NCI-H2081 treated with DMSO at 0.1 percent for 48 hours (cell line): ENCODE measurements around the gene CFD.
"Not testable (repeated sequence)": the region's sequence is repeated elsewhere in the genome, so short reads cannot be mapped to it uniquely, and the experiment has no call there.

Source experiments
- DNase-seq: peaks from one replicate; lab custom pipeline; 2025; lab: John Stamatoyannopoulos, UW

CFD gene

DNA sequence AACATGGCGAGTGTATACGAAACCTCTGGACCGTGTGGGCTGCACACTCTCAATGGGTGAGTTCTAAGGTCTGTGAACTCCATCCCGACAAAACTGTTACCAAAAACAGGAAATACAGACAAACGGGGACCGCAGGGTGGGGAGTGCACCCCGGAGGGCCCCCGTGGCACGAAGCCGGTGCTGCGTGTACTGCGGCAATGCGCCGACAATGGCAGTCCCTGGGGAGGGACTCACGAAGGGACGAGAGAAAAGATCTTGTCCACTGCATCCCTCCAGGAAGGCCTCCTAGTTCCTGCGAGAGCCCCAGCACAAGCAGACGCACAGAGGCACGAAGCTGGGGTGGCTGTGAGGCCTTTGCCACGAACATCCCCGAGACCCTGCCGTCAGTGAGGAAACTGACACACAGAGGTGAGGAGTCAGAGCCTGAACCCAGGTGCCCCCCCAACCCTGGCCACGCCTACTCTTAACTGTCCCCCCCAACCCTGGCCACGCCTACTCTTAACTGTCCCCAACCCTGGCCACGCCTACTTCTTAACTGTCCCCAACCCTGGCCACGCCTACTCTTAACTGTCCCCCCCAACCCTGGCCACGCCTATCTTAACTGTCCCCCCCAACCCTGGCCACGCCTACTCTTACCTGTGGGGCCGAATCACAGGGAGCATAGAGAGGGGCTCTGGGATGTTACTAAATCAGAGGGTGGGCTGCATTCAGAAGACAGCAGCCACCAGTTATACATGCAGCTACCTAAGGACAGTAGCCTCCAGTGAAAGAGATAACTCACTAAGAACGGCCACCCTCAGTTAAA is 29.3 kb downstream of the CFD start:
- no peak for DNase-seq

DNA sequence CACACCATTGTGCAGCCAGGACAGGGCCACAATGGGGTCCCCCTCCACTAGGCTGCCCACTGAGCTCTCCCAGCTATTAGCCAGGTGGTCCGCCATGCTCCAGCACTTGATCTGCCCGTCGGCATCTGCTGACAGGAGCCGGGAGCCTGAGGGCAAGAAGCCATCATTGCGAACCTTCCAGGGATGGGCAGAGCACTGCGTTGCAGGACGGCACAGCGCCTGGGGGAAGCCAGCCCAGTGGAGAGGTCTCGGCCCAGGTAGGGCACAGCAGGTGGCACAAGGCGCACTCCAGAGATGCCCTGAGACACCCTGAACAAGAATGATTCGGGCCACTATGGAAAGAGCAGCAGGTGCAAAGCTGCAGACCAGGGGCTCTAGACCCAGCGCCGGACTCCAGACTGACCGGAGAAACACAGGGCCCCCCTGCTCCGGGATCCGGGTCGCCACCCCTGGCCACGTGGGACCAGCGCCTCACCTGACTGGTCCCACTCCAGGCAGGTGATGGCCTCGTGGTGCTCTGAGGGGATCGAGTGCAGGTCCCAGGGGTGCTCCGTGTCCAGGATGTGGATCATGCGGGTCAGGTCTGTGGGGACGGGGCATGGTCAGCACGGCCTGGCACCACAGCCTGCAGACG is 30.3 kb downstream of the CFD start:
- no peak for DNase-seq

DNA sequence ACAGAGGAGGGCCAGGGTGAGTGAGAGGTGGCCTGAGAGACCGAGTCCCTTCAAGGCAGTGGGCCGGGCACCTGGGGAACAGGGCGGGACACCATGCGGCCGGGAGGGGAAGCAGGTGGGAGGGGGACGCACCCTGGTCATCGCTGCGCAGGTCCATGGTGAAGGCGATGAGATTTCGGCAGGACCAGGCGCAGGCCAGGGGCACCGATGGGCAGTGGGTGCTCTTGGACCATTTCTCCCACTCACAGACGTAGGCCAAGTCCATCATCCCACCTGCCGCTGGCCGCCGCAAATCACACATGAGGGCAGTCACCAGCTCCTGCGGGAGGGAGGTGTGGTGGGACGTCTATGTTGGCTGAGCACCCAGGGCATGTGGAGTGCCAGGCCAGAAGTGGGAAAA is 31.4 kb downstream of the CFD start:
- no peak for DNase-seq

DNA sequence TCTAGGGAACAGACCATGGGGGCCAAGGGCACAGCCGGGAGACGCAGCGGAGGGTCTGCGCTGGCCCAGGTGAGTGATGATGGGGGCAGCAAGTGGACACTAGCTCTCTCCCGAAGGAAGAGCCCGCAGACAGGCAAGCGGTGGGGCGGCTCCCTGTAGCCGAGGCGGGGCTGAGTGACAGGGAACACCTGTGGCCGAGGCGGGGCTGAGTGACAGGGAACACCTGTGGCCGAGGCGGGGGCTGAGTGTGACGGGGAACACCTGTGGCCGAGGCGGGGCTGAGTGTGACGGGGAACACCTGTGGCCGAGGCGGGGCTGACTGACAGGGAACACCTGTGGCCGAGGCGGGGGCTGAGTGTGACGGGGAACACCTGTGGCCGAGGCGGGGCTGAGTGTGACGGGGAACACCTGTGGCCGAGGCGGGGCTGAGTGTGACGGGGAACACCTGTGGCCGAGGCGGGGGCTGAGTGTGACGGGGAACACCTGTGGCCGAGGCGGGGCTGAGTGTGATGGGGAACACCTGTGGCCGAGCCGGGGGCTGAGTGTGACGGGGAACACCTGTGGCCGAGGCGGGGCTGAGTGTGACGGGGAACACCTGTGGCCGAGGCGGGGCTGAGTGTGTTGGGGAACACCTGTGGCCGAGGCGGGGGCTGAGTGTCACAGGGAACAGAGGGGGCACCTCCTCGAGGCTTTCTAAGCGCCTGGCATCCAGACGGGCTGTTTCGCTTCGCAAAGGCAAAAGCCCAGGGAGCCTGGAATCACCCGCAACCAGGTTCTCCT is 32.1 kb downstream of the CFD start:
- DNase-seq = not testable (repeated sequence)

DNA sequence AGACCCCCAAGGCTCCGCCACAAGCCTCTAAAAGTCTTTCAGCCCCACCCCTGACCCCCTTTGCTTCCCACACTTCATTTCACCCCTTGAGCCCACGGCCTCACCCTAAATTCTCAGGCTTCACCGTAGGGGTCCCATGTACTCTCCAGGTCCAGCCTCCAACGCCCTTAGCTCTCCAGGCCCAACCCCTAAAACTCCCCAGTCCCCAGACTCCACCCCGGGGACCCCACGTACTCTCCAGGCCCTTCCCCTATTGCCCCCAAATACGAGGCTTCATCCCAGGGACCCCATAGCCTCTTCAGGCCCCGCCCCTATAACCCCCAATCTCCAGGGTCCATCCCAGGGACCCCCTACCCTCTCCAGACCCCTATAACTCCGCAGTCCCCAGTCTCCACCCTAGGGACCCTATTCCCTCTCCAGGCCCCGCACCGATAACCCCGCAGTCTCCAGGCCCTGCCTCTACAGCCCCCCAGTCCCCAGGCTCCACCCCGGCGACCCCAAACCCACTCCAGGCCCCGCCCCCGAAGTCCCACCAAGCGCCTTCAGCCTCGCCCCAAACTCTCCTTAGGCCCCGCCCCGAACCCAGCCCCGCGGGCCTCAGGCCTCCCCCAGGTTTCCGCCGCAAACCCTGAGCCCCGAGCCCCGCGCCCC is 32.9 kb downstream of the CFD start:
- no peak for DNase-seq

DNA sequence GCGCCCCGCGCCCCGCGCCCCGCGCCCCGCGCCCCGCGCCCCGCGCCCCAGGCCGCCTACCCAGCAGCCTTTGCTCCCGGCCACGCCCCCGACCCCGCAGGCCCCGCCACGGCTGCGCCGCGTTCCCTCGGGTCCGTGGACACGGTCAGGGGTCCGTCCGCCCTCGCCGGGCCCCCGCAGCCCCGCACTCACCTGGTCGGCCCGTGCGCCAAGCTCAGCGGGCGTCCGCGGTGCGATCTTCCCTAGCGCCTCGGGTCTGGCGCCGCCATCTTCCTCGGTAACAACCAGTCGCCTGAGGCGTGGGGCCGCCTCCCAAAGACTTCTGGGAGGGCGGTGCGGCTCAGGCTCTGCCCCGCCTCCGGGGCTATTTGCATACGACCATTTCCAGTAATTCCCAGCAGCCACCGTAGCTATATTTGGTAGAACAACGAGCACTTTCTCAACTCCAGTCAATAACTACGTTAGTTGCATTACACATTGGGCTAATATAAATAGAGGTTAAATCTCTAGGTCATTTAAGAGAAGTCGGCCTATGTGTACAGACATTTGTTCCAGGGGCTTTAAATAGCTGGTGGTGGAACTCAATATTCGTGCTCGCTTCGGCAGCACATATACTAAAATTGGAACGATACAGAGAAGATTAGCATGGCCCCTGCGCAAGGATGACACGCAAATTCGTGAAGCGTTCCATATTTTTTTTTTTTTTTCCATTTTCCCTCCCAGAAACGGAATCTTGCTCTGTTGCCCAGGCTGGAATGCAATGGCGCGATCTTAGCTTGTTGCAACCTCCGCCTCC is 33.6 kb downstream of the CFD start, which contains the start of the genes MED16 and RNU6-9:
Gene MED16, minus strand, starts transcription at position 294 of the 796 bp plus-strand sequence. CDS start 2,056 bp downstream, outside the sequence.
Gene RNU6-9, plus strand, starts transcription at position 591 of the 796 bp plus-strand sequence.
- DNase-seq = peak; percentile 72

DNA sequence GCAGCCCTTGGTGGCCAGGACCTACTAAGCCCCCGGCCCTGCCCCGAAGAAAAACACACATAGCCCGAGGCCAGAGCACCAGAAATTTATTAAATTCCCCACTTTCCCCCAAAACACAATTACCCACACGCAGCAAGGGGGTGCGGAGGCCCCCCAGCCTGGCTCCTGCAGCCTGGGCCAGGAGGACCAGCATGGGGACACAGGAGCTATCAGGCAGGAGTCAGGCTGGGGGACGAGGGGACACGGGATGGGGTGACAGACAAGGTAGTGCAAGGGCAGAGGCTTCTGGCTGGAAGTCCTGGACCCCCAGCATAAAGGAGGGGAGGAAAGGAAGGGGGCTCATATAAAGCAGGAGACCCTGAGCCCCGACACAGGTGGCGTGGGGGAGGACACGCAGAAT is 37.0 kb downstream of the CFD start:
- no peak for DNase-seq

DNA sequence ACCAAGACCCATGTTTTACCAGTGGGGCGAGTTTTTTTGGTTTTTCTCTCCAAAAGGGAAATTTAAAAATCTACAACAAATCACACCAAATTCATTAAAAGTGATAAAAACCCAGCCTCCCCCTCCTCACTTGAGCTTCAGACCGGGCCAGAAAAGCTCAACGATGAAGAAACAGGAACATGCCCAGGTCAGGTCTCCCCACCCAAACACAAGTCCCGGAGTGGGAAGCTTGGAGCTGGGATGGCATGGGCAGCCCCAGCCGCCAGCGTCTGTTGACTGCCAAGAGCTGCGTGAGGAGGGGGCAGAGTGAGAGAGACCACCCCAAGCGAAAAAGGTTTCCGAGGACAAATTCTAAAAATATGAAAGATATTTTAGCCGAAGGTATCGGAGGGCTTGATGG is 37.5 kb downstream of the CFD start:
- no peak for DNase-seq

DNA sequence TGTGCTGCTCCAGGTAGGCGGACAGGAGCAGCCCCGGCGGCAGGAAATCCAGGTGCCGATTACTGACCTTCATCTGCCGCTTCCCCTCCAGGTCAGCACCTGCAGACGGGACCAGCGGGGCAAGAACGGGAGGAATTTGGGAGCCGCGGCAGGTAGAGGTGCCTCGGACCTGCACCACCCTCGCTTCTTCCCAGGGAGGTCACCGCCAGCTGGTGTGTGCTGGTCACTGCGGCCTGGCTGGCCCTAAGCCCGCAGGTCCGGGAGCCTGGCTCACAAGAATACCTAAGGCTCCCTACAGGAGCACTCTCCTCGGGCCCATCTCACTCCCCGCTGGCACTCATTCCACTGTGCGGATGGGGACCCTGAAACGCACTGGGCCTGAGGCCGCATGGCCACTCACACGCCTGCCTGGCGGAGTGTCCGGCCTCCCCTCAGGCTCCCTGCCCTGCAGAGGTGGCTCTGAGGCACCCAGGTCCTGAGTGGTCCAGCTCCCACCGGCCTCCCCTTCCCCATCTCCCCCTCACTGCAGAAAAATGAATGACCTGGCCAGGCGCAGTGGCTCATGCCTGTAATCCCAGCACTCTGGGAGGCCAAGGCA is 38.1 kb downstream of the CFD start:
- no peak for DNase-seq

DNA sequence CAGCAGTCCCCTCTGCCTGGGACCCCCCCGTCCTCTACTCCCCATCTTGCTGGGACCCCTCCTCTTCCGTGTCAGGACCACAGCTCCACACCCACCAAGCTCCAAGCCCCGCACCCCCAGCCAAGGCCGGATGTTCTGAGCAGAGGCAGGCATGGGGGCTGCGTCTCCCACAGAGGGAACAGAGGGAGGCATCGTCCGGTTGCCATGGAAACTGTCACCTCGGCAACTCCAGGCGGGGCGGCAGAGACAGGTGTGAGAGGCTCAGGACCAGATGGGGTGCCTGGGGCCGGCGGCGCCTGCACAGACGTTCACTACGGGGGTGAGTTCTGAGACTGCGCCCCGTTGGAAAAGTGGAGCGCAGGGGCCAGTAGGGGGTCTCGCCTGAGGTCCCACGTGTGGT is 39.2 kb downstream of the CFD start:
- DNase-seq = no peak

DNA sequence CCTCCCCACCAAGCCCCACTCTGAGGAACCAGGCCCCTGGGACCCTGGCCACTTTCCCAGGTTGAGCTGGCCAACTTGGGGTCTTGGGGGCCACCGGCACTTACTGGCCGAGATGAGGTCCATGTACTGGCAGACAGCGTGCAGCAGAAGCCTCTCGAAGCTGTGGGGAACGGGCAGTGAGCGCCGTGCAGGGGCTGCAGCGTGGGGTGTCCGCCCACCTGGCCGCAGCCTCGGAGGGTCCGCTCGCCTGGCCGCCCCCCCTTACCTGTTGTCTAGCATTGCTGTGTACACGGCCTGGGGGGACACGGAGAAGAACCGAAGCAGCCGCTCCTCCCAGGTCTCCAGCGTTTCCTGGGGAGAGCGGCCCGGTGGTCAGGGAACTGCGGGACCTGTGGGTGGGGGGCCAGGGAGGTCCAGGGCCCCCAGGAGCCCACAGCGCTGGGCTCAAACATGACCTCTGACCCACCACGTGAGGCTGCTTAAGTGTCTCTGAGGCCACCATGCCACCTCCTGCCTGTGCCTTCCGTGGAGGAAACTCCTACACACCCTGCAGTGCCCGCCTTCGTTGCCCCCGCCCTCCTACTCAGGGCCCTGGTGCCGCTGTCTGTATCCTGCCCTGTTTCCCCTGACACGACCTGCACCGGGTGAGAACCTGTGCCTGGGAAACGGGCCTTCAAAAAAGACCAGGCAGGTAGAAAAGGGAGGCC is 40.0 kb downstream of the CFD start:
- no peak for DNase-seq

DNA sequence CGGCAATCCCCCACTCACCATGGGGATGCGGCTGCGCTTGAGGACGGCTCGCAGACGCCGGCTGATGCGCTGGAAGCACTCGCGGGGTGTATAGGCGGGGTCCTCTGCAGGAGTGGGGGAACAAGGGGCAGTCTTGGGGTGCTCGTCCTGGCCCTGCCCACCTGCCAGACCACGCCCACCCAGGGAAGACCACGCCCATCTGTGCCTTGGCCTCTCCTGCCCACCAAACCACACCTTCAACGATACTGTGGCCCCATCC is 40.5 kb downstream of the CFD start:
- no peak for DNase-seq

DNA sequence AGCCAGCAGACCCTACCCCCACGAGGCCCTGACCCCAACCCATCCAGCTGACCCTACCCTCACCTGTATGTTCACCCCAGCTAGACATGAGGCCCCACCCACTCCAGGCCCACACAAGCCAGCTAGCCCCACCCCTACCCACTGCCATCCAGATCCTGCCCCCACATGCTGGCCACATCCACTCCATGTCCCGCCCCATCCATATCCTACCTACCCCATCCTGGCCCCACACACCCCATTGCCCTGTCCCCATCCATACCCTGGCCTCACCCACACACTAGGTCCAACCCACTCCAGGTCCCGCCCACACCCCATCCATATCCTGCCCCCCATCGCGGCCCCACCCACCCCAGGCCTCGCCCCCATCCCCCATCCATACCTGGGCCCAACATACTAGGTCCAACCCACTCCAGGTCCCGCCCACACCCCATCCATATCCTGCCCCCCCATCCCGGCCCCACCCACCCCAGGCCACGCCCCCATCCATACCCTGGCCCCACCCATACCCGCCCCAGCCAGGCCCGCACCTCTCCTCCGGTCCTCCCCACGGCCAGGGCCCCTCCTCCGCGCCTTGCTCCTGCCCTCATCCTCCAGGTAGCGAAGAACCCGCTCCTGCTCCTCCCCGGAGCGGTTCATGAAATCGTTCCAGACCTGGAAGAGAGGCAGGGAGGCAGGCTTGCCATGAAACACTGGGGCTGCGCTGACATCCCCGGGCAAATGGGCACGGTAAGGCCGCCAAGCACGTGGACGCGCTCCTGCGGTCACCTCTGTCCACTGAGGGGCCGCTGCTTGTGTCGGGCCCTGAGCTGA is 41.0 kb downstream of the CFD start:
- no peak for DNase-seq

DNA sequence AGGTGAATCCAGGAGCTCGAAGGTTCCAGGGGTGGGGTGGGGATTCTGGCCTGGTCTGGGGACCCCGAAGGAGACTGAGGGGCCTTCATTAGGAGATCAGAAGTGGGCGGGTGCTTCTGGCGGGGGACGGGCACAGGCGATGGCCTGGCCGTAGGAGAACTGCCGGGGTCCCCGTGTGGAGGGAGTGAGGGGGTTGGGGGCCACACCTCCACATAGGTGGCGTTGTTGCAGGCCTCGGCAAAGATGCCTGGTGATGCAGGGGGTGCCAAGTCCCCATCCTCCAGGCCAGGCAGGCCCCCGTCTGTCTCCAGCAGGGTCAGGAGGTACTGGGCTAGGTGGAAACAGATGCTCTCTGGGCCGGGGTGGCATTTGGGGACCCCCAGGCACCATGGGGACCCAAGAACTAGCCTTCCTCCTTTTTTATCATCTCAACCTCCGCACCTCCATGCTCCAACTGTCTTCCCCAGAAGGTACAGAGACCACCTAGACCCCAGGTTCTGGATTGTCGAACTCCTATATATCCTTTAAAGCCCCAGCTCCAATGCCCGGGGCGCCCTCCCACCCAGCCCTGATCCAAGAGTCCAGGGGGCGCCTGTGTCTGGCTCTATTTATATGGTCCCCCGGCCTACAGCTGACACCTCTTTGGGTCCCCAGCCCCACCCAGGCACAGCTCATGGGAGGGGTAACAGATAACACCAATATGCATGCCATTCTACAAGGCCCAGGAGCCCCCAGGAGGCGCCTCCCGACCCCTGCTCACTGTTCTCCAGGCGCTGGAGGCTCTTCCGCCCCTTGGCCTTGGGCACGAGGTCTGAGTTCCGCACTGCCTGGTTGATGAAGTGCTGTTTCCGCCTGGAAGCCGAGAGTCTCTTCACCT is 42.0 kb downstream of the CFD start:
- no peak for DNase-seq

DNA sequence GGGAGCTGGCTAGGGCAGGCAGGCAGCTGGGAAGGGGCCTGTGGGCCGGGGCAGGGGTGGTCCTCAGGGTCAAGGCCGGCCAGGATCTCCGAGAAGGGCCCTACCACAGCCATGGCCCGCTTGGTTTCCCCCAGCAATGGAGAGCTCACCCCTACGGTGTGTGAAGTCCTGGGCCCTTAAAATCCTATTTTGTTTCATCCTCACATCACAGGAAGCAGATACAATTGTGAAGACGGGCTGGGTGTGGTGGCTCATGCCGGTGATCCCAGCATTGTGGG is 42.6 kb downstream of the CFD start:
- DNase-seq = no peak

DNA sequence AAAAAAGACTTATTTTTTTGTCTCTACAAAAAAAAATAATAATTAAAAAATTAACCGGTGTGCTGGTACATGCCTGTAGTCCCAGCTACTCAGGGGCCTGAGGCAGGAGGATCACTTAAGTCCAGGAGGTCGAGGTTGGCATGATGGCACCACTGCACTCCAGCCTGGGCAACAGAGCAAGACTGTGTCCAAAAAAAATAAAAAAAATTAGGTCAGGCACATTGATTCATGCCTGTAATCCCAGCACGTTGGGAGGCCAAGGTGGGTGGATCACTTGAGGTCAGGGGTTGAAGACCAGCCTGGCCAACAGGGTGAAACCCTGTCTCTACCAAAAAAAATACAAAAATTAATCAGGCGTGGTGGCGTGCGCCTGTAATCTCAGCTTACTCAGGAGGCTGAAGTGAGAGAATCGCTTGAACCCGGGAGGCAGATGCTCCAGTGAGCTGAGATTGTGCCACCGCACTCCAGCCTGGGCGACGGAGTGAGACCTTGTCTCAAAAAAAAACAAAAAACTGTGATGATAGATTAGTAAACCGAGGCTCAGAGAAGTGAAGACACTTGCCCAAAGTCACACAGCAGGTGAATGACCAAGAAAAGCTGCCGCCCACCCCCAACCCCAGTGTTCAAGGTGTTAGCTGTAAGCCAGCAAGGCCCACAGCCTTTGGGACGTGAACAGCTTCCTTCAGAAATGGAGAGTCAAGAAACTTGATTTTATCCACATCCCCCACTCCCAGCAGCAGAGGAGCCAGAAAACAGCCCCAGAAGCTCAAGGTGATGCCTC is 43.2 kb downstream of the CFD start:
- DNase-seq = no peak

DNA sequence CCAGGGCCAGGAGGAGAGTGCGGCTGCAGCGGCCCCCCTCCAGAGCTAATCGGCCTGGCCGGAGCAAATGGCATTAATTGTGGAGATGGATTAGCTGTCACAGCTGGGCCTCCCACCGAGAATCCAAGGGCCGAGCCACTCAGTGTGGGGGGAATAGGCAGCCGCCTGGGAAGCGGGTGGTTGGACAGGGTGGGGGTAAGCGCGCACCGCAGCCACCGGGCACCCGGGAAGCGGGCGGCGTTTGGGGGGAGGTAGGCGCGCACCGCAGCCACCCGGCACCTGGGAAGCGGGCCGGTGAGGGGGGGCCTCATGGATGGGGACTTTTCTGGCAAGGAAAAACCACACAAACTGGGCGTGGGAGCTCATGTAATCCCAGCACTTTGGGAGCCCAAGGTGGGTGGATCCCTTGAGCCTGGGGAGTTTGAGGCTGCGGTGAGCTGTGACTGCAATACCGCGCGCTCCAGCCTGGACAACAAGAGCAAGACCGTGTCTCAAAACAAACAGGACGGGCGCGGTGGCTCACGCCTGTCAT is 43.9 kb downstream of the CFD start:
- no peak for DNase-seq

DNA sequence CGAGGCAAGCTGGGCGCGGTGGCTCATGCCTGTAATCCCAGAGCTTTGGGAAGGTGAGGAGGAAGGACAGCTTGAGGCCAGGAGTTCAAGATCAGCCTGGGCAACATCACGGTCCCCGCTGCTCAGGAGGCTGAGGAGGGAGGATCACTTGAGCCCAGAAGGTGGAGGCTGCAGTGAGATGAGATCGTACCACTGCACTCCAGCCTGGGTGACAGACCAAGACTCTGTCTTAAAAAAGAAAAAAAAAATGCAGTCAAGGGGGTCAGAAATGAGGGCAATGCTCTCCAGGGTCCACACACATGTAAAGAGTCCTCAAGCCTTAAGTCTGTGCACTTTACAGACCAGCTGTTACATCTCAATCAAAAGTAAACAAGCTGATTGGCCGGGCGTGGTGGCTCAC is 45.1 kb downstream of the CFD start:
- DNase-seq = no peak
